HepG2 (cell line): ENCODE data around the gene ZBTB46. TPM values are rescaled to one million over a fixed set of nuclear protein-coding genes. Genes with fewer than 3 reads are reported as not detected.

Experiments
- CREM ChIP-seq, 2 experiments: sonication (generic) in 1 of 2; formaldehyde crosslinking in 1 of 2; IDR thresholded peaks; 2 replicates each; pipeline versions ENCODE4 v1.4.0 to v1.6.1; 2016 to 2020; ENCODE audit warnings: antibody characterized with exemption in 1 of 2, mild to moderate bottlenecking in 1 of 2, missing genetic modification reagents in 1 of 2
- FOXO1 ChIP-seq: sonication (generic); formaldehyde crosslinking; IDR thresholded peaks from 2 replicates; pipeline ENCODE4 v1.4.0; 2020; ENCODE audit warnings: missing genetic modification reagents
- HNF4G ChIP-seq, 2 experiments: sonication (generic) in 1 of 2; formaldehyde crosslinking in 1 of 2; IDR thresholded peaks; 2 replicates each; pipeline versions ENCODE4 v1.4.0 to v1.6.1; 2011 to 2020; ENCODE audit warnings: borderline replicate concordance in 2 of 2, low read depth in 2 of 2, mild to moderate bottlenecking in 2 of 2, low read length in 1 of 2, missing genetic modification reagents in 1 of 2, moderate library complexity in 1 of 2
- MIER2 ChIP-seq: IDR thresholded peaks from 2 replicates; pipeline ENCODE4 v1.6.1; 2016; ENCODE audit warnings: missing biosample characterization, missing genetic modification reagents
- NFIB ChIP-seq: sonication (generic); formaldehyde crosslinking; IDR thresholded peaks from 2 replicates; pipeline ENCODE4 v1.9.0; 2021; ENCODE audit warnings: missing genetic modification reagents, mild to moderate bottlenecking, borderline replicate concordance
- RCOR2 ChIP-seq: IDR thresholded peaks from 2 replicates; pipeline ENCODE4 v1.6.1; 2016; ENCODE audit warnings: missing biosample characterization, missing genetic modification reagents
- SALL1 ChIP-seq: sonication (generic); formaldehyde crosslinking; IDR thresholded peaks from 2 replicates; pipeline ENCODE4 v1.8.0; 2022; ENCODE audit warnings: mild to moderate bottlenecking, missing genetic modification reagents
- SAP130 ChIP-seq: IDR thresholded peaks from 2 replicates; pipeline ENCODE4 v1.6.1; 2016; ENCODE audit warnings: low read depth
- SIN3A ChIP-seq: IDR thresholded peaks from 2 replicates; pipeline ENCODE4 v1.6.1; 2011; ENCODE audit warnings: low read depth, mild to moderate bottlenecking, control low read depth, low read length, borderline replicate concordance
- SYNCRIP ChIP-seq: fragments of 200-400 bp; formaldehyde crosslinking; IDR thresholded peaks from 2 replicates; pipeline ENCODE4 v1.6.1; 2018; ENCODE audit warnings: mild to moderate bottlenecking, low read depth, low read length; ENCODE audit not compliant: insufficient read depth
- TMF1 ChIP-seq: sonication (generic); formaldehyde crosslinking; IDR thresholded peaks from 2 replicates; pipeline ENCODE4 v1.8.1; 2022; ENCODE audit warnings: low read depth, missing genetic modification reagents
- ZMYM2 ChIP-seq: sonication (generic); formaldehyde crosslinking; IDR thresholded peaks from 2 replicates; pipeline ENCODE4 v1.8.0; 2022; ENCODE audit warnings: mild to moderate bottlenecking, missing genetic modification reagents
- ZNF589 ChIP-seq: sonication (generic); formaldehyde crosslinking; conservative IDR thresholded peaks from 2 replicates; pipeline ENCODE4 v1.8.0; 2022; ENCODE audit warnings: mild to moderate bottlenecking, moderate library complexity, missing genetic modification reagents
- ZNF614 ChIP-seq: IDR thresholded peaks from 2 replicates; pipeline ENCODE4 v1.6.1; 2018; ENCODE audit warnings: missing biosample characterization, missing genetic modification reagents, inconsistent platforms, borderline replicate concordance
- ZNF720 ChIP-seq: sonication (generic); formaldehyde crosslinking; IDR thresholded peaks from 2 replicates; pipeline ENCODE4 v1.4.0; 2020; ENCODE audit warnings: missing genetic modification reagents
- ZSCAN22 ChIP-seq: sonication (generic); formaldehyde crosslinking; IDR thresholded peaks from 2 replicates; pipeline ENCODE4 v1.4.0; 2020; ENCODE audit warnings: mild to moderate bottlenecking, missing genetic modification reagents
- polyA plus RNA-seq, 8 experiments: library from polyadenylated mRNA; depleted of rRNA in 3 of 8; stranded (reverse) in 7 of 8; unstranded in 1 of 8; fragments of >200 nt; fragmentation: Illumina TruSeq in 4 of 8; extraction: Trizol in 4 of 8; gene quantifications; 2 replicates each; pipeline versions ENCODE4 v1.2.1 to v1.2.3, GENCODE V29; 2011 to 2016; ENCODE audit warnings: low read depth in 4 of 8, missing spikeins in 1 of 8, mixed read lengths in 1 of 8; ENCODE audit not compliant: insufficient read depth in 1 of 8
- total RNA-seq, 5 experiments: library from RNA; depleted of rRNA; stranded (reverse); fragments of >200 nt; fragmentation: Illumina TruSeq; extraction: Trizol; gene quantifications; 2 replicates each; pipeline ENCODE4 v1.2.3, GENCODE V29; 2016; ENCODE audit warnings: low read depth in 1 of 5
- TF ChIP-seq, protein P1 (sequence below): sonication (generic); formaldehyde crosslinking; IDR thresholded peaks from 2 replicates; pipeline ENCODE4 v1.5.0; 2020; ENCODE audit warnings: missing genetic modification reagents
- TF ChIP-seq, protein P2 (sequence below): sonication (generic); formaldehyde crosslinking; conservative IDR thresholded peaks from 2 replicates; pipeline ENCODE4 v1.4.0; 2020; ENCODE audit warnings: mild to moderate bottlenecking, missing genetic modification reagents, moderate library complexity
- TF ChIP-seq, protein P3 (sequence below): sonication (generic); formaldehyde crosslinking; IDR thresholded peaks from 2 replicates; pipeline ENCODE4 v1.4.0; 2020; ENCODE audit warnings: low read depth, missing genetic modification reagents
- TF ChIP-seq, protein P4 (sequence below): fragments of 450-650 bp; IDR thresholded peaks from 2 replicates; pipeline ENCODE4 v1.6.1; 2017

The ZBTB46 gene
- total and polyA plus RNA-seq, 2 of the 13 experiments (the other 11 are each of a cell fraction or from before 2014, with no cell fraction given) = 1.6 to 13.5 TPM

DNA sequence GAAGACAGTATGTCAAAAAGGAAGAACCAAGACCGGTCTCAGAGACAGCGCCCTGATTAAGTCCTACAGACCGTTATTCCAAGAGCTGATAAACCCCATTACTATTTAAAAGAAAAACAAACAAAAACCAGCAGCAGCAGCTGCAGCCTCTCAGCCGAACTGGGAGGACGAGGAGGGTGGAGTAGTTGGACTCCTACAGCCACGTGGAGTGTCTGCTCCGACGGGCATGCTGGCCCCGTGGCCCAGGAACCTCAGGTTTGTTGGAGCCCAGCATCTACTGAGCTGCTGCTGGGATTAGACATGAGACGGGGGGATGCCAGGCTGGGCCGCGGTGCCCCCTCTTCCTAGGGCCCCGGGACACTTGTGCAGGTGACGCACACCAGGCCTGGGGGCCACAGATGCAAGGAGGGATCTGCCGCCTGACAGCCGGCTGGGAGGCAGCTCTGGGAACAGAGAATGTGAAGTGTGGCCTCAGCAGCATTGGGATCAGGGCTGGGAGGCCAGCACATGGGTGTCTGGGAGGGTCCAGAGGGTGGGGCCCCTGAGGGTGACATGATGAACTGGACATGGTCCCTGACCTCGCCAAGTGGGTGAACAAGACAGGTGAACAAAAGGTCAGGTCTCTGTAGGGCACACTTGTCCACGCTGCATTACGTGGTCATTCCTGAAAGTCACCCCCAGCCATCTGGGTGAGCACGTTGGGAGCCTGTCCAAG, 2.9 kb upstream of the ZBTB46 start (continued):
- TF ChIP-seq ZNF614 (CRISPR knock-in tag) (no peak), ZNF589 (CRISPR knock-in tag) (no peak), SYNCRIP (no peak), FOXO1 (no peak), ZMYM2 (CRISPR knock-in tag) (no peak), MIER2 (no peak), RCOR2 (CRISPR knock-in tag) (no peak), SALL1 (CRISPR knock-in tag) (peak; percentile 18; the same call in 1 of the 2 replicates), SIN3A (no peak), HNF4G (IDR thresholded peaks at IDR 0.05; ENCODE audit: borderline replicate concordance, low read depth, low read length) (no peak), HNF4G (CRISPR knock-in tag; IDR thresholded peaks at IDR 0.05; ENCODE audit: borderline replicate concordance, low read depth) (no peak), NFIB (CRISPR knock-in tag) (no peak), ZSCAN22 (CRISPR knock-in tag) (no peak), TMF1 (CRISPR knock-in tag) (no peak), SAP130 (no peak), ZNF720 (CRISPR knock-in tag) (0 out of 2 replicates have a peak, but pooled peaks have one; percentile 5), CREM (IDR thresholded peaks at IDR 0.05) (no peak), CREM (CRISPR knock-in tag; IDR thresholded peaks at IDR 0.05) (no peak)
- TF ChIP-seq, protein P1, sequence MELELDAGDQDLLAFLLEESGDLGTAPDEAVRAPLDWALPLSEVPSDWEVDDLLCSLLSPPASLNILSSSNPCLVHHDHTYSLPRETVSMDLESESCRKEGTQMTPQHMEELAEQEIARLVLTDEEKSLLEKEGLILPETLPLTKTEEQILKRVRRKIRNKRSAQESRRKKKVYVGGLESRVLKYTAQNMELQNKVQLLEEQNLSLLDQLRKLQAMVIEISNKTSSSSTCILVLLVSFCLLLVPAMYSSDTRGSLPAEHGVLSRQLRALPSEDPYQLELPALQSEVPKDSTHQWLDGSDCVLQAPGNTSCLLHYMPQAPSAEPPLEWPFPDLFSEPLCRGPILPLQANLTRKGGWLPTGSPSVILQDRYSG (CRISPR knock-in tag) = no peak
- TF ChIP-seq, protein P2, sequence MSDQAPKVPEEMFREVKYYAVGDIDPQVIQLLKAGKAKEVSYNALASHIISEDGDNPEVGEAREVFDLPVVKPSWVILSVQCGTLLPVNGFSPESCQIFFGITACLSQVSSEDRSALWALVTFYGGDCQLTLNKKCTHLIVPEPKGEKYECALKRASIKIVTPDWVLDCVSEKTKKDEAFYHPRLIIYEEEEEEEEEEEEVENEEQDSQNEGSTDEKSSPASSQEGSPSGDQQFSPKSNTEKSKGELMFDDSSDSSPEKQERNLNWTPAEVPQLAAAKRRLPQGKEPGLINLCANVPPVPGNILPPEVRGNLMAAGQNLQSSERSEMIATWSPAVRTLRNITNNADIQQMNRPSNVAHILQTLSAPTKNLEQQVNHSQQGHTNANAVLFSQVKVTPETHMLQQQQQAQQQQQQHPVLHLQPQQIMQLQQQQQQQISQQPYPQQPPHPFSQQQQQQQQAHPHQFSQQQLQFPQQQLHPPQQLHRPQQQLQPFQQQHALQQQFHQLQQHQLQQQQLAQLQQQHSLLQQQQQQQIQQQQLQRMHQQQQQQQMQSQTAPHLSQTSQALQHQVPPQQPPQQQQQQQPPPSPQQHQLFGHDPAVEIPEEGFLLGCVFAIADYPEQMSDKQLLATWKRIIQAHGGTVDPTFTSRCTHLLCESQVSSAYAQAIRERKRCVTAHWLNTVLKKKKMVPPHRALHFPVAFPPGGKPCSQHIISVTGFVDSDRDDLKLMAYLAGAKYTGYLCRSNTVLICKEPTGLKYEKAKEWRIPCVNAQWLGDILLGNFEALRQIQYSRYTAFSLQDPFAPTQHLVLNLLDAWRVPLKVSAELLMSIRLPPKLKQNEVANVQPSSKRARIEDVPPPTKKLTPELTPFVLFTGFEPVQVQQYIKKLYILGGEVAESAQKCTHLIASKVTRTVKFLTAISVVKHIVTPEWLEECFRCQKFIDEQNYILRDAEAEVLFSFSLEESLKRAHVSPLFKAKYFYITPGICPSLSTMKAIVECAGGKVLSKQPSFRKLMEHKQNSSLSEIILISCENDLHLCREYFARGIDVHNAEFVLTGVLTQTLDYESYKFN (CRISPR knock-in tag) = 0 out of 2 replicates have a peak, but pooled peaks have one; percentile 20
- TF ChIP-seq, protein P3, sequence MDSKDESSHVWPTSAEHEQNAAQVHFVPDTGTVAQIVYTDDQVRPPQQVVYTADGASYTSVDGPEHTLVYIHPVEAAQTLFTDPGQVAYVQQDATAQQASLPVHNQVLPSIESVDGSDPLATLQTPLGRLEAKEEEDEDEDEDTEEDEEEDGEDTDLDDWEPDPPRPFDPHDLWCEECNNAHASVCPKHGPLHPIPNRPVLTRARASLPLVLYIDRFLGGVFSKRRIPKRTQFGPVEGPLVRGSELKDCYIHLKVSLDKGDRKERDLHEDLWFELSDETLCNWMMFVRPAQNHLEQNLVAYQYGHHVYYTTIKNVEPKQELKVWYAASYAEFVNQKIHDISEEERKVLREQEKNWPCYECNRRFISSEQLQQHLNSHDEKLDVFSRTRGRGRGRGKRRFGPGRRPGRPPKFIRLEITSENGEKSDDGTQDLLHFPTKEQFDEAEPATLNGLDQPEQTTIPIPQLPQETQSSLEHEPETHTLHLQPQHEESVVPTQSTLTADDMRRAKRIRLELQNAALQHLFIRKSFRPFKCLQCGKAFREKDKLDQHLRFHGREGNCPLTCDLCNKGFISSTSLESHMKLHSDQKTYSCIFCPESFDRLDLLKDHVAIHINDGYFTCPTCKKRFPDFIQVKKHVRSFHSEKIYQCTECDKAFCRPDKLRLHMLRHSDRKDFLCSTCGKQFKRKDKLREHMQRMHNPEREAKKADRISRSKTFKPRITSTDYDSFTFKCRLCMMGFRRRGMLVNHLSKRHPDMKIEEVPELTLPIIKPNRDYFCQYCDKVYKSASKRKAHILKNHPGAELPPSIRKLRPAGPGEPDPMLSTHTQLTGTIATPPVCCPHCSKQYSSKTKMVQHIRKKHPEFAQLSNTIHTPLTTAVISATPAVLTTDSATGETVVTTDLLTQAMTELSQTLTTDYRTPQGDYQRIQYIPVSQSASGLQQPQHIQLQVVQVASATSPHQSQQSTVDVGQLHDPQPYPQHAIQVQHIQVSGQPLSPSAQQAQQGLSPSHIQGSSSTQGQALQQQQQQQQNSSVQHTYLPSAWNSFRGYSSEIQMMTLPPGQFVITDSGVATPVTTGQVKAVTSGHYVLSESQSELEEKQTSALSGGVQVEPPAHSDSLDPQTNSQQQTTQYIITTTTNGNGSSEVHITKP (CRISPR knock-in tag) = no peak
- TF ChIP-seq, protein P4, sequence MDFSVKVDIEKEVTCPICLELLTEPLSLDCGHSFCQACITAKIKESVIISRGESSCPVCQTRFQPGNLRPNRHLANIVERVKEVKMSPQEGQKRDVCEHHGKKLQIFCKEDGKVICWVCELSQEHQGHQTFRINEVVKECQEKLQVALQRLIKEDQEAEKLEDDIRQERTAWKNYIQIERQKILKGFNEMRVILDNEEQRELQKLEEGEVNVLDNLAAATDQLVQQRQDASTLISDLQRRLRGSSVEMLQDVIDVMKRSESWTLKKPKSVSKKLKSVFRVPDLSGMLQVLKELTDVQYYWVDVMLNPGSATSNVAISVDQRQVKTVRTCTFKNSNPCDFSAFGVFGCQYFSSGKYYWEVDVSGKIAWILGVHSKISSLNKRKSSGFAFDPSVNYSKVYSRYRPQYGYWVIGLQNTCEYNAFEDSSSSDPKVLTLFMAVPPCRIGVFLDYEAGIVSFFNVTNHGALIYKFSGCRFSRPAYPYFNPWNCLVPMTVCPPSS = no peak
